ENCODE data around the gene CCDC9. TPM values are rescaled to one million over a fixed set of nuclear protein-coding genes. Genes with fewer than 3 reads are reported as not detected.

The CCDC9 gene
- total and polyA plus RNA-seq, 2 of the 8 experiments (the other 6 are each of a cell fraction or from before 2014, with no cell fraction given): 3.7 to 29.8 TPM

GRCh38 chr19:47283405-47284059 is 27.2 kb downstream of the CCDC9 start:
- no peak overlapping the region for H3K14ac ChIP-seq (ENCODE audit: insufficient read length)
- no peak overlapping the region for H3K18ac ChIP-seq (ENCODE audit: extremely low read depth, low read length)
- no peak overlapping the region for H3K4me2 ChIP-seq (ENCODE audit: insufficient read depth in 1 of 2, low read depth in 2 of 2, low read length in 2 of 2)
- H2BK120ac ChIP-seq (replicated peaks; ENCODE audit: low read depth, low read length): no peak overlapping the region
- 85% methylated on average over 10 of the region's 10 CpGs; no CpG with 5 or more reads in 1 of the 2 experiments for WGBS, 2 experiments (ENCODE audit: extremely low coverage in 1 of 2, insufficient coverage in 1 of 2, insufficient read length in 1 of 2, insufficient replicate concordance in 2 of 2, low coverage in 1 of 2, low lambda C conversion rate in 2 of 2, missing lambda C conversion rate in 1 of 2)
- TF ChIP-seq SP1 (IDR thresholded peaks at IDR 0.05; ENCODE audit: low read depth, low read length) (no peak), CBX8 (IDR thresholded peaks at IDR 0.05; ENCODE audit: borderline replicate concordance, low read depth, low read length) (no peak), BRCA1 (IDR thresholded peaks at IDR 0.05; ENCODE audit: low read depth, low read length) (no peak), CHD1 (IDR thresholded peaks at IDR 0.05; ENCODE audit: low read depth, low read length) (no peak), TAF7 (optimal IDR thresholded peaks at IDR 0.05; ENCODE audit: borderline replicate concordance, low read depth, low read length) (no peak), TBP (IDR thresholded peaks at IDR 0.05; ENCODE audit: low read depth, low read length) (no peak), RBBP5 (IDR thresholded peaks at IDR 0.05; ENCODE audit: borderline replicate concordance, low read depth, low read length) (no peak), NANOG (IDR thresholded peaks at IDR 0.05; ENCODE audit: insufficient read depth, low read depth, low read length, poor library complexity, severe bottlenecking) (no peak), CREB1 (IDR thresholded peaks at IDR 0.05) (no peak), SIX5 (IDR thresholded peaks at IDR 0.05; ENCODE audit: low read depth, low read length) (no peak), TCF12 (IDR thresholded peaks at IDR 0.05; ENCODE audit: low read depth, low read length) (no peak), SP4 (IDR thresholded peaks at IDR 0.05; ENCODE audit: low read length) (no peak), ATF2 (IDR thresholded peaks at IDR 0.05; ENCODE audit: low read length) (no peak)
- no peak overlapping the region for H3K9ac ChIP-seq (replicated peaks in 1 of 4; ENCODE audit: extremely low read depth in 1 of 4, low read depth in 3 of 4, low read length in 3 of 4)
- no peaks in the 10 kb centered on the region; a peak in 1 of 7 replicates for H3K27me3 ChIP-seq (replicated peaks in 1 of 4; ENCODE audit: control insufficient read depth in 3 of 4, extremely low read depth in 1 of 4, insufficient read depth in 3 of 4, low read length in 3 of 4)
- CTCF ChIA-PET (ENCODE audit: partially characterized antibody): interaction anchor here (0.7 to 7.2 kb wide), 5 partner anchors 8 to 149 kb away, joined by 4 to 90 read pairs (median 8); no protein-coding TSS in a partner anchor
- no peak overlapping the region for H3K4ac ChIP-seq (replicated peaks; ENCODE audit: insufficient read length, low read depth, low read length)
- no peak overlapping the region for H3K23ac ChIP-seq (ENCODE audit: insufficient read length)
- H2BK20ac ChIP-seq (ENCODE audit: low read length): no peak overlapping the region
- no peaks in the 10 kb centered on the region for H3K79me1 ChIP-seq (ENCODE audit: low read depth, low read length)
- POLR2A ChIA-PET (ENCODE audit: partially characterized antibody): interaction anchor here (0.9 to 1.3 kb wide), 2 partner anchors 9 kb away, joined by 3 to 5 read pairs; partner anchors contain the start of gene INAFM1
- H2AK5ac ChIP-seq (ENCODE audit: low read depth, low read length): no peak overlapping the region
- no peak overlapping the region for H2AFZ ChIP-seq (ENCODE audit: low read length)
- DNase-seq (ENCODE audit: low read depth in 1 of 2, low spot score in 2 of 2) (no peak), FAIRE-seq (no peak)
- no peak overlapping the region for H2BK12ac ChIP-seq (ENCODE audit: low read depth, low read length)
- H3K23me2 ChIP-seq (ENCODE audit: low read depth, low read length): no peaks in the 10 kb centered on the region
- H4K5ac ChIP-seq (ENCODE audit: insufficient read length, low read depth, low read length): no peak overlapping the region
- no peaks in the 10 kb centered on the region for H3K36me3 ChIP-seq (ENCODE audit: control insufficient read depth in 2 of 4, insufficient read depth in 4 of 4, low read length in 3 of 4)
- no peaks in the 10 kb centered on the region for H3K9me3 ChIP-seq (ENCODE audit: insufficient read depth in 2 of 2, low read depth in 1 of 2, low read length in 1 of 2)
- H4K91ac ChIP-seq (replicated peaks; ENCODE audit: insufficient read length, low read length): no peak overlapping the region
- no peak overlapping the region for H4K8ac ChIP-seq (ENCODE audit: extremely low read depth, insufficient read depth, low read length)
- no peaks in the 10 kb centered on the region for H4K20me1 ChIP-seq (replicated peaks in 1 of 2; ENCODE audit: control insufficient read depth in 1 of 2, insufficient read depth in 2 of 2, low read length in 2 of 2)
- no peak overlapping the region for H3K27ac ChIP-seq (ENCODE audit: low read depth, low read length)
- H2BK15ac ChIP-seq (ENCODE audit: low read length): no peak overlapping the region
- H3K79me2 ChIP-seq (ENCODE audit: control insufficient read depth in 1 of 2, insufficient read depth in 2 of 2, low read length in 2 of 2): no peaks in the 10 kb centered on the region
- no peak overlapping the region for H3K56ac ChIP-seq (replicated peaks; ENCODE audit: insufficient read length, low read depth, low read length)
- no peaks in the 10 kb centered on the region for H3K4me1 ChIP-seq (replicated peaks in 1 of 4; ENCODE audit: control insufficient read depth in 3 of 4, insufficient read depth in 4 of 4, low read length in 3 of 4)
- H3K4me3 ChIP-seq (ENCODE audit: extremely low read depth in 1 of 4, insufficient read depth in 2 of 4, low read depth in 3 of 4, low read length in 4 of 4): no peak overlapping the region
- no peak overlapping the region for H2BK5ac ChIP-seq (ENCODE audit: low read depth, low read length)

All from H1 (cell line).